ENCODE data around the gene PIK3R3. TPM values are rescaled to one million over a fixed set of nuclear protein-coding genes. Genes with fewer than 3 reads are reported as not detected.

Gene PIK3R3
- total RNA-seq, 1 experiment from 2014 or later: 9.0 TPM

GRCh38 chr1:46169811-46170454 is 37.5 kb upstream of the PIK3R3 start (continued):
- TF ChIP-seq TEAD4 (CRISPR knock-in tag; IDR thresholded peaks at IDR 0.05): no peak

- no peaks in the 10 kb centered on the region for H3K9me3 Mint-ChIP-seq
Observed at GRCh38 chr1:46168477-46168876, 36.0 kb upstream of the PIK3R3 start.

More at GRCh38 chr1:46168477-46168876, 36.0 kb upstream of the PIK3R3 start:
- POLR2A ChIA-PET: no interaction called here
- no peak overlapping the region for H3K4me3 Mint-ChIP-seq
- no peaks in the 10 kb centered on the region for H3K36me3 Mint-ChIP-seq
- no peak for DNase-seq (ENCODE audit: low spot score)
- CTCF ChIA-PET: interaction anchor here (3.1 kb wide), 1 partner anchor 55 kb away, joined by 11 read pairs; no protein-coding TSS in a partner anchor
- no peak for ATAC-seq
- H3K27ac Mint-ChIP-seq: no peak overlapping the region
- TF ChIP-seq CREM (CRISPR knock-in tag; IDR thresholded peaks at IDR 0.05): no peak
- no peak for TF ChIP-seq TCF7 (CRISPR knock-in tag; IDR thresholded peaks at IDR 0.05; ENCODE audit: low read depth)
- no peak for TF ChIP-seq CREB1 (CRISPR knock-in tag; IDR thresholded peaks at IDR 0.05)
- no peak for TF ChIP-seq FOXP4 (CRISPR knock-in tag; IDR thresholded peaks at IDR 0.05)
- no peak for TF ChIP-seq KAT7 (CRISPR knock-in tag; IDR thresholded peaks at IDR 0.05; ENCODE audit: borderline replicate concordance)
- no peak for TF ChIP-seq ZNF512 (CRISPR knock-in tag; IDR thresholded peaks at IDR 0.05; ENCODE audit: borderline replicate concordance)
- TF ChIP-seq CTCF (IDR thresholded peaks at IDR 0.05): no peak
- no peak for TF ChIP-seq HMGA2 (CRISPR knock-in tag; IDR thresholded peaks at IDR 0.05)
- no peak for TF ChIP-seq EMX1 (CRISPR knock-in tag; IDR thresholded peaks at IDR 0.05)
- no peak for TF ChIP-seq RELA (CRISPR knock-in tag; IDR thresholded peaks at IDR 0.05; ENCODE audit: borderline replicate concordance)
- no peak for TF ChIP-seq TEAD1 (CRISPR knock-in tag; IDR thresholded peaks at IDR 0.05)
- no peak for TF ChIP-seq ZBTB43 (CRISPR knock-in tag; IDR thresholded peaks at IDR 0.05)
- no peak for TF ChIP-seq MXD4 (CRISPR knock-in tag; IDR thresholded peaks at IDR 0.05; ENCODE audit: borderline replicate concordance)
- TF ChIP-seq PRRX2 (CRISPR knock-in tag; IDR thresholded peaks at IDR 0.05): no peak
- no peak for TF ChIP-seq SOX15 (CRISPR knock-in tag; IDR thresholded peaks at IDR 0.05)
- TF ChIP-seq MLX (CRISPR knock-in tag; IDR thresholded peaks at IDR 0.05): no peak
- H3K27me3 Mint-ChIP-seq (ENCODE audit: low read depth): peaks cover 49% of the 10 kb centered on the region
- peaks cover 28% of the 10 kb centered on the region for H3K4me1 Mint-ChIP-seq

Measured in WTC11 (cell line).